Esophagus muscularis mucosa (tissue), 3 donors: Measurements from ENCODE around the gene FOXRED1.

ENCODE experiments used
- POLR2A ChIP-seq: fragments of 450-650 bp; IDR thresholded peaks from one replicate; pipeline ENCODE4 v1.6.1; 2017; ENCODE audit warnings: antibody characterized with exemption, moderate library complexity, mild to moderate bottlenecking, low read depth
- POLR2AphosphoS5 ChIP-seq, 2 donors: sonication (generic); formaldehyde crosslinking; IDR thresholded peaks; one replicate each; pipeline ENCODE4 v1.6.1; 2017; ENCODE audit warnings: antibody characterized with exemption in 2 of 2
- TF ChIP-seq, protein P1 (sequence below), 3 experiments: fragments of 200-600 bp in 2 of 3; fragments of 450-650 bp in 1 of 3; sonication (generic) in 2 of 3; IDR thresholded peaks; one replicate each; pipeline ENCODE4 v1.5.1; 2017 to 2019; ENCODE audit warnings: antibody characterized with exemption in 3 of 3, mild to moderate bottlenecking in 2 of 3, moderate library complexity in 1 of 3

DNA sequence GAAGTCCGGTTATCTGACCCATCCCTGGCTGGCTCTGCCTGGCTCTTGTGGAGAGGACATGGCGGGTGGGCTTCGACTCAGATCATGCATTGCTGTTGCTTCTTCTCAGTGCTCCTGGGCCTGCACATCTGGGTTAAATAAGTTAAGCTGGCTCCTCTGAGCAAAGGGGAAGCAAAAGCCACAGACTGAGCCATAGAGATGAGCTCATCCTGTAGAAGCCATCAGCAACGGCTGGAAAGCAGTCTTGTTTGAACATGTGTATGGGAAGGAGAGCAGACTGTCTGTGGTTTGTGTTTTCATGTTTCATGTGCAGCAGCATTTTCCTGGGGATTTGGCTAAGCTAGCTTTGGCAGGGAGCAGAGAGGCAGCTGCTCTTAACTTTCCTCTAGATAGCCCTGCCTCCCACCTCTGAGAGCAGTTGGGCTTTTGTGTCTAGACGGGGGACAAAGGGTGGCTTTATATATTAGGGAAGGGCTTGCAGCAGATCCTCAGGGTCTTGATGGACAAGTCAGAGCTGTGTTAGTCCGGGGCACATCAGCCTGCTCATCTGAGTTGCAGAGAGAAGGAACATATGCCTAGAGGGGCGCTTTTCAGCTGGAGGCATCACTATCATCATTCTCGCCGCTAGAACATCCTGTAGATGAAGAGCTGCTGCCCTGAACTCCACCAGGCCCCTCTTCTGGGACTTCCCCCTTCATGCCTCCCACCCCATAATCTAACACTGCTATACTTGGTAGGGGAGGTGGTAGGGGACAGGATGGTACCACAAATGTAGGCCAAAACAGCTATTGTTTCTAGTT lies 49.8 kb downstream of the FOXRED1 start:
- TF ChIP-seq POLR2A: no peak
- TF ChIP-seq, protein P1, sequence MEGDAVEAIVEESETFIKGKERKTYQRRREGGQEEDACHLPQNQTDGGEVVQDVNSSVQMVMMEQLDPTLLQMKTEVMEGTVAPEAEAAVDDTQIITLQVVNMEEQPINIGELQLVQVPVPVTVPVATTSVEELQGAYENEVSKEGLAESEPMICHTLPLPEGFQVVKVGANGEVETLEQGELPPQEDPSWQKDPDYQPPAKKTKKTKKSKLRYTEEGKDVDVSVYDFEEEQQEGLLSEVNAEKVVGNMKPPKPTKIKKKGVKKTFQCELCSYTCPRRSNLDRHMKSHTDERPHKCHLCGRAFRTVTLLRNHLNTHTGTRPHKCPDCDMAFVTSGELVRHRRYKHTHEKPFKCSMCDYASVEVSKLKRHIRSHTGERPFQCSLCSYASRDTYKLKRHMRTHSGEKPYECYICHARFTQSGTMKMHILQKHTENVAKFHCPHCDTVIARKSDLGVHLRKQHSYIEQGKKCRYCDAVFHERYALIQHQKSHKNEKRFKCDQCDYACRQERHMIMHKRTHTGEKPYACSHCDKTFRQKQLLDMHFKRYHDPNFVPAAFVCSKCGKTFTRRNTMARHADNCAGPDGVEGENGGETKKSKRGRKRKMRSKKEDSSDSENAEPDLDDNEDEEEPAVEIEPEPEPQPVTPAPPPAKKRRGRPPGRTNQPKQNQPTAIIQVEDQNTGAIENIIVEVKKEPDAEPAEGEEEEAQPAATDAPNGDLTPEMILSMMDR (IDR thresholded peaks at IDR 0.05): no peak
- peak in 1 of 2 donors; percentile 18 for TF ChIP-seq POLR2AphosphoS5 (IDR thresholded peaks at IDR 0.05)
